ENCODE data around the gene CBLB.

CBLB gene

GRCh38 chr3:105869861-105870755 lies 1.3 kb upstream of the CBLB start:
- no peak for DNase-seq

DNA sequence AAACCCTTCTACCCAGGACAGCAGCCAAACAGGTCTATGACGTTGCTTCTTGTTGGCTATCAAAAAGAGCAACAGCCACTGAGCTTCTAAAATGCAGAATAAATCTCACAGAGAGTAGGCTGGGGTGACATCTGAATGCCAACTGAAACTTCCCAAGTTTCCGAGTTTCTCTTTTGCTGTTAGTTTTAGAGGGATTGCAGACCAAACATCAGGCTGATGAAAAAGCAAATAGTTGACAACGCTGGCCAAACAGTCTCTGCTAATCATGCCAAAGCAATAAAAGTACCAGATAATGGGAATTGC lies 670 bp upstream of the CBLB start:
- DNase-seq: no peak

DNA sequence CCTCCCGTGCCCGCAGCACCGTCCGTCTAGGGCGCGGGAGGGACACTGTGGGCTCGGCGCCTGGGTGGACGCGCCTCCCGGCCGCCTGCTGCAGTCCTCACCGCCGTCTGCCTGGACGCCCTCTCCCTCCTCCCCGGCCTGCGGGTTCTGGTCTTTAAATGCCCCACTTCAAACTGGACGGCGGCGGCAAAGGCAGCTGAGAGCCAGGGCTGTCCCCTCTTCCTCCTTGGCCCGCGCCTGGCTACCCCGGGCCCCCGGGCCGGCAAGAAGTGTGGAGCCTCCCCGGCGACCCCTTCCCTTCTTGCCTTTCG lies 426 bp downstream of the CBLB start:
- DNase-seq: no peak

DNA sequence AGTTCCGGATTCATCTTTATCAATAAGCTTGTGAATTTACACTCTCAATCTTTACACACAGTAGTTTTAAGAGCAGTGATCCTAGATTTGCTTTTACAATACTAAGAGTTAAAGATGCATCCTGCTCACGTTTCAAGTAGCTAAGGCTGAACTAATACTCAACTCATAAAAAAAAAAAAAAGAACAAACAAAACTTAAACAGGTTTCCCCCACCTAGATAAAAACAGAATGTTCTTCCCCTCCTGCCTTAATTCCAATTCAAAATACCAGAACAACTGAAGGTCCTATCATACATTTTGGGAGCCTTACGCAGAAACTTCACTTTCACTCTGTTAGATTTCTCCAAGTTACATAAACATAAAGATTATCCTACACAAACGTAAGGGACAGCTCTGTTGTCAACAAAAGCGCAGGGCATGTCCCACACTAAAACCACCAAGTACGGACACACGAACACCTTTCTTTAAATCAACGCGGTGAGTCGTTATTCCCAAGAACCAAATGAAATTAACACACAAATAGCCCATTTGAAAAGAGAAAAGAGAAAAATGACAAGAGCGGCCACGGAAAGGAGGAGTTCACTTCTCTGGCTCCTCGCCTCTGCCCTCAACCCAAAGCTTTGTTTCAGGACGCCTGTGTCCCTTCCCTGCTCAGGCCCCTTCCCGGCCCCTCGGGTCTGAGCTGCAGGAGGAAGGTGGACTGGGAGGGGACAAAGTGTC lies 941 bp downstream of the CBLB start:
- DNase-seq: no peak

- DNase-seq: no peak
These were observed 1.9 kb downstream of the CBLB start for GRCh38 chr3:105866656-105867653.

GRCh38 chr3:105865867-105866350 lies 2.9 kb downstream of the CBLB start:
- no peak for DNase-seq

GRCh38 chr3:105865016-105865623 lies 3.7 kb downstream of the CBLB start:
- DNase-seq: no peak

- DNase-seq: no peak
These were observed 4.6 kb downstream of the CBLB start for GRCh38 chr3:105864212-105864611.

DNA sequence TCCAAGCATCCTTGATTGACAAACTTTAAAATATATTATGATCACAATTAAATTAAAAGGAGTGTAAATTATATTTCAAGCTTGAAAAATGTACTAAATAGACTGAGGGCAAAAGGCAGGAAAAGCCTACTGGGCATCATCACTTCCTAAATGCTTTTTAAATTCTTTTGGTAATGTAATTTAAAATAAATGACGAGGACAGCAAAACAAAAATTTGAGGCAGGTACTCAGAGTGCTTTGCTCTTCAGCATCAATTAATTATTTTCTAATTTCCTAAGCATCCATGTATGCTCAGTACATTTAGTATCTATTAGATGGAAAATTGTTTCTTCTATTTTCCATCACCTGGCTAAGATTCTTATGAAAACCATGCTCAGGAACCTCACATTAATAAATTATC lies 5.2 kb downstream of the CBLB start:
- no peak for DNase-seq

DNA sequence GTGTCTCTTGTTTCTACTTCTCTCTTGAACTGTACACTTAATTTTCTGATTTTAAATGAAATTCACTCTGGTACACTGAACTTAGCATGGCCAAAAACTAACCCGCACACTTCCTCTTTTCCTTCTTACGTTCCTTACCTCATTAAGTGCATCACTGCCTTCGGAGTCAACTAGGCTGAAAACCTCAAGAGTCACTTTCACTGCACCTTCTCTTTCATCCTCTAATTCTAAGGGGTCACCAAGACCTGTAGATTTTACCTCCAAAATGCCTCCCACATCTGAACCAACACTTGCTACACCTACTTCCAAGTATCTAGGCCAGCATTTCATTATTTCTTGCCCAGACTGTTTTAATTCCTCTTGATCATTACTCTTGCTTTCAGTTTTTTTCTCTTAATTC lies 6.6 kb downstream of the CBLB start:
- DNase-seq: no peak

- no peak for DNase-seq
These were observed 8.2 kb downstream of the CBLB start for GRCh38 chr3:105860641-105861040.

GRCh38 chr3:105858017-105858416 lies 10.8 kb downstream of the CBLB start:
- DNase-seq: no peak

DNA sequence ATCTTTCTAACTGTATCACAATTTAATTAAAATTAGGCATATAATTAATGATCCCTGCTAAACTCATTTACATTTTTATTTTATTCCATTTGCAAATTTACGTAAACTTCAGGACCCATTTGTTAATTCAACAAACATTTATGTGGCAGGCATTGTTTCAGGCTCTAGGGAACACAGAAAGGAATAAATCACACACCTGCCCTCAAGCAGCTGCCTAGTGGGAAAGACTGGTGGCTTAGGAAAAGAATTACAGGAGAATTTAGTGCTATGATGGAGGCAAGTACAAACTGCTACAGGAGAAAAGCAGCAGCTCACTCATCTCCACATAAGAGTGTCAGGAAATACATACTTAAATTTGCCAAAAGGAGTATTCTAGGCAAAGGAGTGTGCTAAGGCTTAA lies 11.2 kb downstream of the CBLB start:
- no peak for DNase-seq

- no peak for DNase-seq
These were observed 12.2 kb downstream of the CBLB start for GRCh38 chr3:105856605-105857004.

GRCh38 chr3:105853801-105854432 lies 14.9 kb downstream of the CBLB start:
- no peak for DNase-seq

- DNase-seq: no peak
These were observed 17.2 kb downstream of the CBLB start for GRCh38 chr3:105851582-105851981.

DNA sequence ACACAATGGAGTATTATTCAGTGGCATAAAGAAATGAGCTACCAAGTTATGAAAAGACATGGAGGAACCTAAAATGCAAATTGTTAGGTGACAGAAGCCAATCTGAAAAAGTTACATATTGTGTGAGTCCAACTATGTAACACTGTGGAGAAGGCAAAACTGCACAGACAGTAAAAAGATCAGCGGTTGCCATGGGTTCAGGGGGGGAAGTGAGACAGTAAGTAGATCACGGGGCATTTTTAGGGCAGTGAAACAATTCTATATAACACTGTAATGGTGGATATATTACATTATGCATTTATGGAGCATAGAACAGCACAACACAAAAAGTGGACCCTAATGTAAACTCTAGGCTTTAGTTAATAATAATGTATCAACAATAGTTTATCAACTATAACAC lies 17.6 kb downstream of the CBLB start:
- DNase-seq: no peak

- no peak for DNase-seq
These were observed 18.2 kb downstream of the CBLB start for GRCh38 chr3:105850593-105850992.

- DNase-seq: no peak
These were observed 20.0 kb downstream of the CBLB start for GRCh38 chr3:105848821-105849220.

DNA sequence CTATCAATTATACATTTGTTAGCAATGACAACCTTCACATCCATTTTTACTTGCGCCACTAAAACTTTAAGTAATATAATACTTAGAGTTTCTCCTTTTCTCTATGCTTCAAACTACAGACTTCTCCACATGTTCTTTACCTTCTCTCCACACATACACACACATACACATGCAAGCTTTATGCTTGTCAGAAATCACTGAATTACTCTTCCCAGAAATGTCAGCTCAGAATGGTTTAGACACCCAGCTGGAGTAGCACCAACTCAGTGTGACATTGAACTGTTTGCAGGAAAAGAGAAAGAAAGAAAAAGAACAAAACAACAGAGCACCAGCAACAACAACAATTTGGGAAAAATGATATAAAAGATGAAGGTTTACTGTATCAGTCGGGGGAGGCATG lies 20.9 kb downstream of the CBLB start:
- DNase-seq: no peak

- DNase-seq: no peak
These were observed 21.4 kb downstream of the CBLB start for GRCh38 chr3:105847452-105847851.

GRCh38 chr3:105846809-105847208 lies 22.0 kb downstream of the CBLB start:
- no peak for DNase-seq

All from NCI-H446 treated with DMSO at 0.1 percent for 48 hours (cell line).